Parathyroid adenoma (tissue), 2 donors: ENCODE data around the gene DOCK4.

Experiments
- H2AFZ ChIP-seq: fragments of 300-600 bp; sonication (generic); one replicate; pipeline ENCODE4 v1.7.0; 2017; ENCODE audit warnings: antibody characterized with exemption, mild to moderate bottlenecking
- H3K27ac ChIP-seq: fragments of 300-600 bp; sonication (generic); one replicate; pipeline ENCODE4 v1.7.0; 2017
- H3K27me3 ChIP-seq: fragments of 300-600 bp; sonication (generic); one replicate; pipeline ENCODE4 v1.7.0; 2017; ENCODE audit warnings: low read length; ENCODE audit not compliant: control insufficient read depth, insufficient read depth
- H3K36me3 ChIP-seq: fragments of 300-600 bp; sonication (generic); one replicate; pipeline ENCODE4 v1.7.0; 2017; ENCODE audit warnings: low read length; ENCODE audit not compliant: control insufficient read depth, insufficient read depth
- H3K4me1 ChIP-seq: fragments of 300-600 bp; sonication (generic); one replicate; pipeline ENCODE4 v1.7.0; 2017; ENCODE audit warnings: control low read depth
- H3K4me2 ChIP-seq: fragments of 300-600 bp; sonication (generic); one replicate; pipeline ENCODE4 v1.7.0; 2017; ENCODE audit warnings: low read length
- H3K4me3 ChIP-seq: fragments of 300-600 bp; sonication (generic); one replicate; pipeline ENCODE4 v1.7.0; 2017; ENCODE audit warnings: low read depth, low read length
- H3K79me2 ChIP-seq: fragments of 300-600 bp; sonication (generic); one replicate; pipeline ENCODE4 v1.7.0; 2017; ENCODE audit warnings: control low read depth
- H3K9ac ChIP-seq: fragments of 300-600 bp; sonication (generic); one replicate; pipeline ENCODE4 v1.7.0; 2017; ENCODE audit warnings: mild to moderate bottlenecking
- H3K9me3 ChIP-seq: fragments of 300-600 bp; sonication (generic); one replicate; pipeline ENCODE4 v1.7.0; 2017; ENCODE audit warnings: low read length; ENCODE audit not compliant: control insufficient read depth
- CTCF ChIP-seq: fragments of 300-600 bp; sonication (generic); IDR thresholded peaks from one replicate; pipeline ENCODE4 v1.7.0; 2017; ENCODE audit warnings: antibody characterized with exemption, mild to moderate bottlenecking
- donor health status: primary hyperparathyroidism.

Gene DOCK4

DNA sequence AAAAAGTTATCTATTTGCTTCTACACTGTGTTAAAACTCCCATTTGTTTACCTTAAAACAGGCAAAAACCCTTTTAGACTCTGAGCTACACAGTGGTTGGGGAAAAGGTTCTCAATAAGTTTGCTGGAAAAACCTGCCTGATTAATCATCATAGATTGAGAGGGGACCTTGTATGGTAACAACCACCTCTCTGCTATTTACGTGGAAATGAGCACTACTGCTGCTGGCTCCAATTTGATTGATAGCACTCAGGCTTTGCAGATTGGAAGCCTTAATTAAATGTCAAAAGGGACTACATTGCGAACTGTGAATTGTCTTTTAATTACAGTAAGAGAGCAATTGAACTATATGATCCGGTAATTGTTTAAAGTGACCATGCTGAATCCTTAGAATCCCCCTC lies 525.0 kb downstream of the DOCK4 start:
- Histone ChIP-seq H3K4me2 (no peak overlapping the region), H3K27me3 (no peaks in the 10 kb centered on the region), H3K9ac (no peak overlapping the region), H2AFZ (no peak overlapping the region), H3K36me3 (no peaks in the 10 kb centered on the region), H3K27ac (no peak overlapping the region), H3K79me2 (no peaks in the 10 kb centered on the region), H3K4me3 (no peak overlapping the region), H3K9me3 (no peaks in the 10 kb centered on the region), H3K4me1 (no peaks in the 10 kb centered on the region)
- TF ChIP-seq CTCF: no peak

GRCh38 chr7:111678986-111679385 lies 527.2 kb downstream of the DOCK4 start:
- Histone ChIP-seq H3K4me1 (no peaks in the 10 kb centered on the region), H3K27me3 (no peaks in the 10 kb centered on the region), H3K4me3 (no peak overlapping the region), H3K36me3 (no peaks in the 10 kb centered on the region), H3K4me2 (no peak overlapping the region), H3K9ac (no peak overlapping the region), H2AFZ (no peak overlapping the region), H3K27ac (no peak overlapping the region), H3K79me2 (no peaks in the 10 kb centered on the region), H3K9me3 (no peaks in the 10 kb centered on the region)
- TF ChIP-seq CTCF: no peak

GRCh38 chr7:111678281-111678680 lies 527.9 kb downstream of the DOCK4 start:
- Histone ChIP-seq H3K27ac (no peak overlapping the region), H3K36me3 (no peaks in the 10 kb centered on the region), H2AFZ (no peak overlapping the region)

GRCh38 chr7:111677848-111678247 lies 528.4 kb downstream of the DOCK4 start:
- no peaks in the 10 kb centered on the region for H3K4me1 ChIP-seq
- H3K36me3 ChIP-seq: no peaks in the 10 kb centered on the region
- H3K4me3 ChIP-seq: no peak overlapping the region
- no peaks in the 10 kb centered on the region for H3K79me2 ChIP-seq
- TF ChIP-seq CTCF: no peak
- no peaks in the 10 kb centered on the region for H3K27me3 ChIP-seq
- H3K9me3 ChIP-seq: no peaks in the 10 kb centered on the region
- H3K4me2 ChIP-seq: no peak overlapping the region
- H2AFZ ChIP-seq: no peak overlapping the region
- no peak overlapping the region for H3K27ac ChIP-seq
- H3K9ac ChIP-seq: no peak overlapping the region

More at GRCh38 chr7:111678281-111678680, 527.9 kb downstream of the DOCK4 start:
- Histone ChIP-seq H3K4me1 (no peaks in the 10 kb centered on the region), H3K9me3 (no peaks in the 10 kb centered on the region), H3K9ac (no peak overlapping the region), H3K4me3 (no peak overlapping the region), H3K79me2 (no peaks in the 10 kb centered on the region), H3K4me2 (no peak overlapping the region), H3K27me3 (no peaks in the 10 kb centered on the region)
- no peak for TF ChIP-seq CTCF

GRCh38 chr7:111676811-111677210 lies 529.4 kb downstream of the DOCK4 start:
- no peak overlapping the region for H3K4me2 ChIP-seq
- H3K36me3 ChIP-seq: no peaks in the 10 kb centered on the region
- no peaks in the 10 kb centered on the region for H3K27me3 ChIP-seq
- H3K4me3 ChIP-seq: no peak overlapping the region
- no peaks in the 10 kb centered on the region for H3K4me1 ChIP-seq
- TF ChIP-seq CTCF: no peak
- no peak overlapping the region for H2AFZ ChIP-seq
- H3K9ac ChIP-seq: no peak overlapping the region
- no peaks in the 10 kb centered on the region for H3K9me3 ChIP-seq
- H3K79me2 ChIP-seq: no peaks in the 10 kb centered on the region
- H3K27ac ChIP-seq: no peak overlapping the region
